HG03103 (cell line): ENCODE data around the gene ZBP1.
"Not testable (repeated sequence)": the region's sequence is repeated elsewhere in the genome, so short reads cannot be mapped to it uniquely, and the experiment has no call there.

ENCODE experiments used
- ATAC-seq: cut with Tn5 transposase; IDR thresholded peaks from one replicate; pipeline ENCODE4 v1.9.1; 2021; ENCODE audit warnings: low read depth; ENCODE audit not compliant: unreplicated experiment

The ZBP1 gene

DNA sequence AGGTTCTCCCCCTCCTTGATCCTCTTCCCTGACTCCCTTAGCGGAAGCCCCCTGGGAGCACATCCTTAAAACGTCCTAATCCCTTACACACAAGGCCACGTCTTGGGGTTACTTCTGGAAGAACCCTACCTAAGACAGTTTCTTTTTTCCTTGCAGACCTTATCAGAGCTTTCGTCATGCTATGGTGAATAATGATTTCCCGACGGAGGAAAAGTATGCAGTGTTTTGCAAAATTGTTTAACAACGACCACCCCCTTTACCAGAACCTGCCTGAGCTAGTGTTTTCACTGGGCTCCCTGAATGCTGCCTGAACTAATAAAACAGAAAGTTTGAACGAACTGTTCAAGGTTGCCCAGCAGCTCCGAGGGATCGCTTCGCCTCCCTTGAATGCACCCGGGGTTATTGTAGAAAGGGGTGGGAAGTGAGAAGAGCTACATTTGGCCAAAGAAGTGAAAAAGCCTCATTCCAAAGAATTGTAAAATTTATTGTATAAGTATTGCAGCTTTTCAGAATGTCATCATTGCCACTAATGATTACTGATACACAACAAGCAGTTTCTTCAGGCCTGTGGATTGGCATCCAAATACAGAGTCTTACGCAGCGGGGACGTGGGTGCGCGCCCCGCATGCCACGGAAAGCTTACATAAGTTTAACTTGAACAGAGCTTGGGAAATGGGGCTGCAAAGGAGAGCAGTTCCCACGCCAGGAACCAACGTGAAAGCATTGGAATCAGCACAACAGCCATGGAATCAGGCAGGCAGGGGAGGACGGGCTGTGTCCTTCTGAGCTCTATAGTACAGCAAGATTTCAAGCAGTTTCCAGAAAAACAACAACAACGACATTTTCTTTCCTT, 27.9 kb upstream of the ZBP1 start:
- ATAC-seq = no peak

DNA sequence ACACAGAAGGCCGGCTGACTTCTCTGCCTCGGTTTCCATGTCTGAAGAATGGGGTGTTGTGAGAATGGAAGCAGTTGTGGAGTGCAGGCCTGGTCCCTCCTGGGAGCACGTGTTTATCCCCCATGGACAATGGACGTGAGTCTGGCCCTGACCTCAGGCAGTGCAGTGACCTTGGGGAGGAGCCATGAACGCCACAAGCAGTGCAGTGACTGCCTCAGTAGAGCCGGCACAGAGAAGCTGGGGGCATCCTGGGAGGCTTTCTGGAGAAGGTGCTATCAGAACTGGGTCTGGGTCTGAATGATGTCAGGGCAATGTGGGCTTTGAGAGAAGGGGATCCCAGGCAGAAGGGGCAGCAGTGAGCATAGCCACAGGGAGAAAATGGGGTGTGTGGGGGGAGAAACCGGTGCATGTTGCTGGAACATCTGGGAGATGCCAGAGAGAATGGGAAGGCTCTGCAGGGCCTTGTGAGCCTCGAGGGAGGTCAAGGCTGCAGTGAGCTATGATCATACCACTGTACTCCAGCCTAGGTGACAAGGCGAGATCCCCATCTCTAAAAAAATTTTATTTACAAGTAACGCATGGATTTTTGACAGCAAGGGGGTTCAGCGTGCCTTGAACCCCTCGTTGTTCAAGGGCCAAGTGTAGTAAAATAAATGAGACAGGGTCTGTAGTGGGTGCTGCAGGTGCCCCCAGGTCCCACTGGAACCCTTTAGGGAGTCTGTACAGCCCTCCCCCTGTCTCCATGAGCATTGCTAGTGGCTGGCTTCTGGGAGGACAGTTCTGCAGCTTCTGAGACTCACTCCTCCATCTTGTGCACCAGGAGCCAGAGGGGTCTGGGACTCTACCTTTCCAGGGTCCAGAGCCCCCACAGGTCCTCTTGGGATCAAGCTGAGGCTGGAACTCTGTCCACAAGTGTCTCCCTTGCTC, 27.0 kb upstream of the ZBP1 start:
- ATAC-seq = no peak

DNA sequence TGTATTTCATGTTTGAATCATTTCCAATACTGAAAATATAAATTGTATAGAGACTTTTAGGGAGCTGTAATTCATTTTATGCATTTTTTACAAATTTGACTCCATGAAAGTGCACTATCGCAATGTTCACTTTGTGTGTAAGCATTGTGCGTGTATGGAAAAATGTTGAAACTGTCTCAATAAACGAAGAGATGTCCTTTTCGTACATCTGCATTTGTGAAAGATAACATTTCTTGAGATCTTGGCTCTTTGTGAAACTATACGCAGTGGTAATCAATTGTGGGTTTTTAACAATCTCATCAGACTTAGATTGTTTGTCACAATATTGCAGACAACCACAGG, 18.6 kb upstream of the ZBP1 start:
- ATAC-seq = no peak

DNA sequence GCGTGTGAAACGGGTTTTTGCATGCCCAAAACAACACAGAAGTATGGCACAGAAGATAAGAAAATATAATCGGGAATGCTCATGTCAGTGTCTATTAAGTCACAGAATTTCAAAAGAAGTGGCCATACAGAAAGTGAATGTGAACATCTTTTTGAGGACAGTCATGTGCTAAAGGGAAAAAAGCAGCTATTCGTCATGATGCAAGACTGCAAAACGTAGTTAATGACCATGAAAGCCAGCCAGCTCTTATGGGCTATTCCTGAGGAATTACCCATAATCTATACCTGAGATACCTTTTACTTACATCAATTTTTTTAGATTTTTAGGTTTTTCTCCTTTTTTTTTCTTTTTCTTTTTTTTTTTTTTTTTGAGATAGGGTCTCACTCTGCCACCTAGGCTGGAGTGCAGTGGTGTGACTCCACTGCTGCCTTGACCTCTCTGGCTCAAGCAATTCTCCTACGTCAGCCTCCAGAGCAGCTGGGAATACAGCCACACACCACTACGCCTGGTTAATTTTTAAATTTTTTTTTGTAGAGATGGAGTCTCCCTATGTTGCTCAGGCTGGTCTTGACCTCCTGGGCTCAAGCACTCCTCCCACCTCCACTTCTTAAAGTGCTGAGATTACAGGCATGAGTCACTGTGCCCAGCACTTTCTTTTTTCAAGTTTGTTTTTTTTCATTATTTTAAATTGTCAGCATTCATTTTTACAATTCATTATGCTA, 18.1 kb upstream of the ZBP1 start:
- no peak for ATAC-seq

DNA sequence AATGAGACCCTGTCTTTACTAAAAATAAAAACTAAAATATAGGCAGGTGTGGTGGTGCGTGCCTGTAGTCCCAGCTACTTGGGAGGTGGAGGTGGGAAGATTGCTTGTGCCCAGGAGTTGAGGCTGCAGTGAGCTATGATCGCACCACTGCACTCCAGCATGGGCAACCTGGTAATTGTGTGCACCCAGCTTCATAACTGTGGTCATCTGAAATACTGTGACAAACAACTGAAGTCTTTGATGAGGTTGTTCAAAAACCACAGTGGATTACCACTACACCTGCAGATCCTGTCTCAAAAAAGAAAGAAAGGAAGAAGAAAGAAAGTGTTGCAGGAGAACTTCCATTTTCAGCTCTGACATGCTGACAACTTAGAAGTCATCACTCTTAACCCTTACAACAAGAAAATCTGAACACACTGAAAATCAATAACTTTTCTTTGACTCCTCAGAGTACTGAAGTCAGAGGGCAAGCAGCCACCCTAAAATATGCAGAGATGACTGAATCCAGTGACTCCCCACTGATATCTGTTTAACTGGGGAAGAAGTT, 13.8 kb upstream of the ZBP1 start:
- ATAC-seq = no peak

DNA sequence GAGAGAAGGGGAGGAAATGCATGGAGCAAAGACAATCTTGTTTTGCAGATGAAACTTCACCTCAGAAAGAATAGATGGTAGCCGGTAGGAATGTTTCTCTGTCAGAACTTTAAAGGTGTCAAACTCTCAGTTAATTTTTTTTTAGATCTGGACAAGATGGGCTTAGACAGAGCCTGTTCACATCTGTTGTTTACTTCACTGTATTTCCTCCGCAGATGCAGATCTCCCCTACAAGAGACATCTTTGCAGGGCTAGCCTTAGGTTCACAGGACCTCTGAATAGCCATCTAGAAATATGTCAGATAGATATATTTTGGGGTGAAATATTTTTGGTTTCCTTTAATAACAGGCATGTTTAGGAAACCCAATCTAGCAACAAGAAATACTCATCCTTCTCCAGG, 12.1 kb upstream of the ZBP1 start:
- ATAC-seq = no peak

DNA sequence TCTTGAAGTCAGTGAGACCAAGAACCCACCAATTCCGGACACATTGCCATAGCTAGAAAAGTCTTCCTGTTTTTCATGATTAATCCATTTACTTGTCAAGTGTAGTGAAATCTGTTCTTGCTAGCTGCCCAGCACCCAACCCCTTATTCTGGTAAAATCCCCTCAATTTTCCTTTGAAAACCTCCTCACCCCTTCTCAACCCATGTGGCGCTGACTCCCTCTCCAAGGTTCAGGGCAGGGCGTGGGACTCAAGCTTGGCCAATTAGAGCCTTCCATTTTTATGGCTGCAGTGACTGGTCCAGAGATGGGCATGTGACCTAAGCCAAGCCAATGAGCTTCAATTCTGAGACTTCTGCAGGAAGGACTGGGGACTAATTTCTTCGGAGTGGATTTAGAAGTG, 9.8 kb upstream of the ZBP1 start:
- no peak for ATAC-seq

DNA sequence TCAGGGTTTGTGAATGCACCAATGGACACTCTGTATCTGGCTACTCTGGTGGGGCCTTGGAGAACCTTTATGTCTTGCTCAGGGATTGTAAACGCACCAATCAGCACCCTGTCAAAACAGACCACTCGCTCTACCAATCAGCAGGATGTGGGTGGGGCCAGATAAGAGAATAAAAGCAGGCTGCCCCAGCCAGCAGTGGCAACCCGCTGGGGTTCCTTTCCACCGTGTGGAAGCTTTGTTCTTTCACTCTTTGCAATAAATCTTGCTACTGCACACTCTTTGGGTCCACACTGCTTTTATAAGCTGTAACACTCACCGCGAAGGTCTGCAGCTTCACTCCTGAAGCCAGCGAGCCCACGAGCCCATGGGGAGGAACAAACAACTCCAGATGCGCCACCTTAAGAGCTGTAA, 9.3 kb upstream of the ZBP1 start:
- not testable (repeated sequence) for ATAC-seq

DNA sequence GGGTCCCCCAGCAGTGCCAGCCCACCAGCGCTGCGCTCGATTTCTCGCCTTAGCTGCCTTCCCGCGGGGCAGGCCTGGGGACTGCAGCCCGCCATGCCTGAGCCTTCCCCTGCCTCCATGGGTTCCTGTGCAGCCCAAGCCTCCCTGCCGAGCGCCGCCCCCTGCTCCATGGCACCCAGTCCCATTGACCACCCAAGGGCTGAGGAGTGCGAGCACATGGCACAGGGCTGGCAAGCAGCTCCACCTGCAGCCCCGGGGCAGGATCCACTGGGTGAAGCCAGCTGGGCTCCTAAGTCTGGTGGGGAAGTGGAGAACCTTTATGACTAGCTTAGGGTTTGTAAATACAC, 8.7 kb upstream of the ZBP1 start:
- ATAC-seq = not testable (repeated sequence)

DNA sequence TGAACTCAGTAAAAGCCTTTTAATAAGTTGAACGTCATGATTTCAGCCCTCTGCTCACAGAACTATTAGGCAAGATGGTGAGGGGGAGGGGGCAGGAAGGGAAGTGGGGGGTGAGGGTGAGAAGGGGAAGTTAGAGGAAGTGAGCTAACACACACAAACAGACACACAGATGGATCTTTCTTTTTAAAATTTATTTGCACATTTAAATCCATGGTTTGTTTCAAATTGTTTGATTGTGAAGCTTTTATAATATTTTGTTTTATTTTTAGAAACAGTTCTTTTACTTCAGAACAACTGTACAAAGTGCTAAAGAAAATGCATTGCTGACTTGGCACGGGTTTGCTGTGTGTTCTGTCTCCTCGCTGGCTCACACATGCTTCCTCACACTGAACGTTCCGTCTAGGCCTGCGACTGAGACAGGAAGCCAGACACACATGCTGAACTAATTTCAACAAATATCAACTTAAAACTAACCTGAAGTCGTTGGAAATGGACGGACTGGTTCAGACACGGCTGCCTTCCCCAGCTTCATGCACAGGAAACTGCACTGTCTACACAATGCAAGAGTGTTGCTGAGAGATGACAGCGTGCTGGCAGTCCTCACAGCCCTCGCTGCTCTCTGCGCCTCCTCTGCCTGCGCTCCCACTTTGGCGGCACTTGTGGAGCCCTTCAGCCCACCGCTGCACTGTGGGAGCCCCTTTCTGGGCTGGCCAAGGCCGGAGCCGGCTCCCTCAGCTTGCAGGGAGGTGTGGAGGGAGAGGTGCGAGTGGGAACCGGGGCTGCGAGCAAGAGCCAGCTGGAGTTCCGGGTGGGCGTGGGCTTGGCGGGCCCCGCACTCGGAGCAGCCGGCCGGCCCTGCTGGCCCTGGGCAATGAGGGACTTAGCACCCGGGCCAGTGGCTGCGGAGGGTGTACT, 8.1 kb upstream of the ZBP1 start:
- no peak for ATAC-seq

DNA sequence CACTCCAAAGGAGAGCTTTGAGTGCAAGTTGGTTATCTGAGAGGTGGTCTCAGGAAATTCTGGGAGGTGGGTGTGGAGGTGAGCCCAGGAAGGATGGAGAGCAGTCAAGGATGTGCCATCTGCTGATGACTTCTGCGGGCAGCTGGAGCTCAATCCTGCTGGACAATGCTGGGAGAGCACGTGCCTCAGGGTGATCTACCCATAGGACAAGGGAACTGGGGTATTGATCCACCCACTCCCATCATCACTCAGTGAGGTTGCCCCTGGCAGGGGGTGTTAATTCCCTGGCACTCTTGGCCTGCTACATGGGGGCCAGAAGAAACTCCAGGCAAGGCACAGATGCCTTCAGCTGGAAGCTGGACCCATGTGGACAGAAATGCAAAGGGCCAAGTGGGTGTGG, 7.1 kb upstream of the ZBP1 start:
- no peak for ATAC-seq

DNA sequence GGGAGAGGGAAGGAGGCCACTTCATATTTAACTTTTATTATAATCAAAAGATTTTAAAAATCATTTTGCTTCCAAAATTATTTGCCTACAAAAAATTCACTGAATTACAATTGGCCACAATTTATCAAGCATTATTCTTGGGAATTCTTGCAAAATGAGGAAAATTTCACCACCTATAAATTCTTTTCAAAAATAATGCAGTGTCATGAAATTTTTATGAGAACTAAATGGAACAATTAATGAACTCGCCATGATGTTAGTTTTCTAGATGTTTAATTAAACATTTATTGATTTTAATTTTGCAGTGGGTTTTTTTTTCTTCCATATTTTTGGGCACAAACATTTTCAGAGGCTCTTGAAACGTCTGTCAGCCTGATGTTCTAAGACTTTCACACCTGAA, 5.8 kb upstream of the ZBP1 start:
- ATAC-seq = no peak

DNA sequence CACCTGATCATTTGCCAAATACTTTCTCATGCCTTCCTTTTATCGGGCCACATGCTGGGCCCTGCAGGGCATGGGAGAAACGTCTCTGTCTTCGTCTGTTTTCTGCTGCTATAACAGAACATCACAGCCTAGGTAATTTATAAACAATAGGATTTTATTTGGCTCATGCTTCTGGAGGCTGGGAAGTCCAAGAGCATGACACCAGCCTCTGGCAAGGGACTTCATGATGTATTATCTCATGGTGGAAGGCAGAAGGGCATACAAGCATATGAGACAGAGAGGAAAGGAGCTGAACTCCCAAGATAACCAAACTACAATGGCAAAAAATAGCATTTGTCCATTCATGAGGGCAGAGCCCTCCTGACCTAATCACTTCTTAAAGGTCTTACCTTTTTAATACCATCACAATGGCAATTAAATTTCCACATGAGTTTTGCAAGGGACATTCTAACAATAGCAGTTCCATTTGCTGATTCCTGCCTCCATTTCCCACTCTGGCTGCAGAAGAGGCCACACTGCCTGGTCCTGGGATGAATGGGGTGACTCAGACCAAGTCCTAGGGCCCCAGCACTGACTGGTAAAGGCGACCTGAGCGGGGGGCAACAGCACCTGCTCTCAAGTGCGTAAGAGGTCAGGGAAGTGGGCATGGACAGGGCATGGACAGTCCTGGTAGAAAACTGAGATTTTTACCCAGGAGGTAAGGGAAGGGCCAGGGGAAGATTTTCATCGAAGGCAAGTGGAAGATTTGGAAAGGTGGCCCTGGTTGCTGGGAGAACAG, 5.1 kb upstream of the ZBP1 start:
- no peak for ATAC-seq

DNA sequence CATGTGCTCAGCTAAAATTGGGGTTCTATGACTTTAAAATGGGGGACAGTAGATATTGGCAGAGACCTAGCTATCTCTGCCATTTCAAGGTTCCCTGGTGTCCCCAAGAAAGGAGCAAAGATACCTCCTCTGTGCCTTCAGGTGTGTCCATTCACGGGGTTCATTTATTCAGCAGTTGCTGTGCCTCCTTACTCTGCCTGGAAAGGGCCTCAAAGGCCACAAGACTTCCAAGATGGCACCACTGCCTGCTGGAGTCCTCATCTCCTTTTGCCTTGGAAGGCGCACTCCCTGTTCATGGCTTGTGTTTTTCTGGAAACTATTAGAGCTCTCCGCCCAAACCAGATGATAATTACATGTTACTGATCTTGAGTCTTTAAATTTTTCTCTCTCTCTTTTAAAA, 3.9 kb upstream of the ZBP1 start:
- ATAC-seq = no peak

DNA sequence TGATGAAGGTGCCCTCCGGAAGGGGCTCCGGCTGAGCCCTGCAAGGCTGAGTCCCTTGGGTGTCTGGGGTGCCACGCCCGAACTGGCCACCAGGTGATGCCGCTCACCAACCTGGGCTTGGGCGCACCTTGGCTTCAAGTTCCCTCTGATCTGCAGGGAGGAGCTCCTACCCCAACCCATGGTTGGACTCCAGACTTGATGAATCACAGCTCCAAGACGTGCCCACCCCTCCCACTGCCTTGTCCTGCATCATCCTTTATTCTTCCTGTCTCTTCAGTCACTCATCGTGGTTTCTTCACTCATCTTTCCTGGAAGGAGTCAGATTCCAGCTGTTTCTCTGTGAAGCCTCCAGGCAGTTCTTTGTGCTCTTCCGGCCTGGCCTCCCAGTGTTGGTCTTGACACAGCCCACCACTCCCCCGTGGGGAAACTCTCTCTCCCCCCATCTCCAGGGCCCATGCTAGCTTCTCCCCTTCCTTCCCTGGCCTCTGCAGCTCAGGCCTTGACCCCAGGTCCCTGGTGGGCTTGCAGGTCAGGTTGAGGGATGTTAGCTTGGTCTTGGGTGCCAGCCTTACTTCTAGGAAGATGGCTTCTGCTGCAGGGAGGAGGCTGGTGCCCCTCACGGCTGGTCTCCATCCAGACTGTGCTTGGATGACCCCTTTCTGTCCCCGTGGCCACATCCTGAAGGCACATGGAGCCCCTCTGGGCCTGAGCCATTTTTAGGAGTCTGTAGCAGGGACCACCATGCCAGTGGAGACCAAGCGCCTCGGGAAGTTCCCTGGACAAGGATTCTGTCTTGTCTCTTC, 2.6 kb upstream of the ZBP1 start:
- no peak for ATAC-seq

DNA sequence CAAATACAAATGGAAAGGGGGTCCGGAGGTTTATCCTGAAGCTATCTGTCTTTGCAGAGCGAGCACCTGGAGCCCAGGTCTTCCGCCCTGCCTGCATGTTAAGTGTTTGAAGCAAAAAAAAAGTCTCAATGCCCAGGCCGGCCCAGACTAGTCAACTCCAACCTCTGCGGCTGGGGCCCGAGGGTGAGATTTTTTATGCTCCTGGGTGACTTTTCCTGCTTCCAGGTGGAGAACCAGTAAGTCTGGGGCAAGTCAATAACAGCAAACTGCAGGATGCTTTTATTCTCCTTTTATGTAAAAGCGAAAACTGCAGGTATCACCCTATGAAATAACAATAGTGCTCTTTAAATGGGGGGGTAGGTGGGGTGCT, 2.0 kb upstream of the ZBP1 start:
- no peak for ATAC-seq

DNA sequence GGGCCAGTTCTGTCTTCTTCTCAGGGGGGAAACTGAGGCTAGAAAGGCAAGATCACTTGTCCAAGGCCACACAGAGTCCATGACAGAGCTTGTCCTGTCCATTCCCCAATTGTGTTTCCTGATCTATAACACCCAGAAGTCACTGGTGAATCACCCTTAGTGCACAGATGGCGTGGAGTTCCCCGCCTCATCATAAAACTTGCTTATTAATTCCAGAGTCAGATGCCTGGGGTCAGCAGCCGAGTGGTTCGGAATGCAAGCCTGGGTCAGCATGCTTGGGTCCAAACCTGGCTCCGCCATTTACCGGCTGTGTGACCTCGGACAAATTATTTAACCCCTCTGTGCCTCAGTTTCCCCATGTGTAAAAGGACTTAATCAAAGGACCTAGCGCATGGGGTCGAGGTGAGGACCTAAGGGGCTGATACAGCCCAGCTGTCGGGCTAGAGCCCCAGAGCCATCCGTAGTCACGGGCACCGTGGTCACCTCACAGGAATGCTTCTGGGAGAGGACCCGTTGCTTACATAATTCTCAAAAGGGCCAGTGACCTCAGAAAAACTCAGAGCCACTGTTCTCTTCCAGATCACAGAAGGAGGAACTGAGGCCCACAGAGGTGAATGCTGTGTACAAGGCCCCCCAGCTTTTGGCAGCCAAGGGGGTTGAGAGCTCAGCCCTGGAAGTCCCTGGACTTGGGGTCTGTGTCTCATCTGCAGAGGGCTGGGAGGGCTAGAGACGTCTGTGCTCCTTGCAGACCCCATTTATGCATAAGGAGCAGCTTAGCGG, 1.4 kb upstream of the ZBP1 start:
- ATAC-seq = no peak

DNA sequence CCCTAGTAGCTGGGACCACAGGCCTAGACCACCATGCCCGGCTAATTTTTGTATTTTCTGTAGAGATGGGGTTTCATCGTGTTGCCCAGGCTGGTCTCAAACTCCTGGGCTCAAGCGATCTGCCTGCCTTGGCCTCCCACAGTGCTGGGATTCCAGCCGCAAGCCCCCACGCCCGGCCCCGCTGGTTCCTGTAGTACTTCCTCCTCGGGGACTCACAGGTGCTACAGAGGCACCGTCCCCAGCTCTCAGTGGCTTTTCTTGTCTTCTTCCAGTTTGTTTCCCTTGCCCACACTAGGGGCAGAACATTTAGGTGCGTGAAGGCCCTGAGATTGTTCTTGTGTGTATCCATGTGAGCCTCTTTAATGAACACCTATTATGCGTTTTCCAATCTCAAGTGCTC, 773 bp upstream of the ZBP1 start:
- no peak for ATAC-seq
